ENCODE results near the gene PPP1R12C. TPM values are rescaled to one million over a fixed set of nuclear protein-coding genes. Genes with fewer than 3 reads are reported as not detected.

Gene PPP1R12C
- total RNA-seq, 2 donors from 2014 or later: 98.2 to 107 TPM

DNA sequence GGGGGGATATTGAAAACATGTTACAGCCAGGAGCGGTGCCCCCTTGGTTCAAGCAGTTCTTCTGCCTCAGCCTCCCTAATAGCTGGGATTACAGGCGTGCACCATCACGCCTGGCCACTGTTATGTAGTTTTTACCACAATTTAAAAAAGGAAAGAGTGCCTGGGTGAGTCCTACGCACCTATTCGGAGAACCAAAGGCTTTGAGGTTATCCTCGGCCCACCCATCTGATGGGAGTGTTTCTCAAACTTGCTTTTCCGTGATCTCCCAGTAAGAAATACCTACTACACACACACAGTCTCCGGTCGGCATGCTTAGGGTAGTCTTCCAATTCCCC lies 75.1 kb downstream of the PPP1R12C start:
- Histone ChIP-seq H3K4me3 (ENCODE audit: low read length) (no peak overlapping the region), H3K27ac (ENCODE audit: low read depth, low read length) (no peak overlapping the region), H3K9me3 (ENCODE audit: control insufficient read depth, low read length) (no peaks in the 10 kb centered on the region), H3K36me3 (ENCODE audit: control insufficient read depth, insufficient read depth, low read length) (peaks cover 76% of the 10 kb centered on the region), H3K9ac (ENCODE audit: extremely low read depth, low read length, poor library complexity, severe bottlenecking) (no peak overlapping the region), H3K27me3 (ENCODE audit: control insufficient read depth, insufficient read depth, low read length, poor library complexity, severe bottlenecking) (no peaks in the 10 kb centered on the region), H3K4me1 (ENCODE audit: control insufficient read depth, insufficient read depth, low read length) (no peaks in the 10 kb centered on the region)
- H3K9me3 Mint-ChIP-seq: no peaks in the 10 kb centered on the region
- WGBS, 2 experiments (ENCODE audit: insufficient coverage in 1 of 2, insufficient read length in 1 of 2): 92 to 96% methylated on average over 7 to 9 of the region's 9 CpGs
- H3K27me3 Mint-ChIP-seq (ENCODE audit: insufficient read depth): no peaks in the 10 kb centered on the region
- DNase-seq: no peak
- peaks cover 55% of the 10 kb centered on the region for H3K36me3 Mint-ChIP-seq (ENCODE audit: low read depth)
- TF ChIP-seq, protein P1, sequence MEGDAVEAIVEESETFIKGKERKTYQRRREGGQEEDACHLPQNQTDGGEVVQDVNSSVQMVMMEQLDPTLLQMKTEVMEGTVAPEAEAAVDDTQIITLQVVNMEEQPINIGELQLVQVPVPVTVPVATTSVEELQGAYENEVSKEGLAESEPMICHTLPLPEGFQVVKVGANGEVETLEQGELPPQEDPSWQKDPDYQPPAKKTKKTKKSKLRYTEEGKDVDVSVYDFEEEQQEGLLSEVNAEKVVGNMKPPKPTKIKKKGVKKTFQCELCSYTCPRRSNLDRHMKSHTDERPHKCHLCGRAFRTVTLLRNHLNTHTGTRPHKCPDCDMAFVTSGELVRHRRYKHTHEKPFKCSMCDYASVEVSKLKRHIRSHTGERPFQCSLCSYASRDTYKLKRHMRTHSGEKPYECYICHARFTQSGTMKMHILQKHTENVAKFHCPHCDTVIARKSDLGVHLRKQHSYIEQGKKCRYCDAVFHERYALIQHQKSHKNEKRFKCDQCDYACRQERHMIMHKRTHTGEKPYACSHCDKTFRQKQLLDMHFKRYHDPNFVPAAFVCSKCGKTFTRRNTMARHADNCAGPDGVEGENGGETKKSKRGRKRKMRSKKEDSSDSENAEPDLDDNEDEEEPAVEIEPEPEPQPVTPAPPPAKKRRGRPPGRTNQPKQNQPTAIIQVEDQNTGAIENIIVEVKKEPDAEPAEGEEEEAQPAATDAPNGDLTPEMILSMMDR (conservative IDR thresholded peaks at IDR 0.05): no peak
- H3K27ac Mint-ChIP-seq: no peak overlapping the region
- H3K4me3 Mint-ChIP-seq: no peak overlapping the region
- no peaks in the 10 kb centered on the region for H3K4me1 Mint-ChIP-seq

DNA sequence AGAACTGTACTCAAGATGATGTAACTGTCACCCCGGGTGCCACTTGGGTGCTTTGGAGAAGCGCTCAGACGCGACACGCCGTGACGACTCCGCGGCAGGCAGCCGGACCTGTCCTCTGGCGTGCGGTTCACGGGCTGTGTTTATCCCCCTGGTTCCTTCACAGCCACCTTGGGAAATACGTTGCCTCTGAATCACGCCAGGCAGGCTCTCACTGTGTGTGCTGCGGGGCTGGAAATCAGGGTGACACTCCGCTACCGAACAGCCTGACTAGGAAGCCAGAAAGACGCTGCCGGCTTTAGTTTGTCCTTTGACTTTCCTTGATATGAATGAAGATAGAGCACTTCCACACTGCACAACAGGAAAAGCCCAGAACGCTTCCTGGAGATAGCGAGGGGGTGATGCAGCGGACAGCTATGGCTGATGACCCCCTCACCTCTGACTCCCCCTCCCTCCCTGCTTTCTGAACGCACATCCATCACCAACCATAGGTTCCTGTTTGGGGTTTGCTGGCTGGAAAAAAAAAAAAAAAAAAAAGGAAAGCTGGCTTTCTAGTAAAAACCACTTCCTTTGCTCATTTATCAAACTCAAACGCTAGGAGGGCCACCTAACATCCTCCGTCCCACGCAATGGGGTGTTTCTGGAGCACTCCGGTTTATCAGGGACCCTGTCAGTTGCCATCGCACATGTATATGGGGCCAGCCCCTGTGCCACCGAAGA lies 75.7 kb downstream of the PPP1R12C start:
- peak overlapping the region; percentile 44 for H3K27ac Mint-ChIP-seq

DNA sequence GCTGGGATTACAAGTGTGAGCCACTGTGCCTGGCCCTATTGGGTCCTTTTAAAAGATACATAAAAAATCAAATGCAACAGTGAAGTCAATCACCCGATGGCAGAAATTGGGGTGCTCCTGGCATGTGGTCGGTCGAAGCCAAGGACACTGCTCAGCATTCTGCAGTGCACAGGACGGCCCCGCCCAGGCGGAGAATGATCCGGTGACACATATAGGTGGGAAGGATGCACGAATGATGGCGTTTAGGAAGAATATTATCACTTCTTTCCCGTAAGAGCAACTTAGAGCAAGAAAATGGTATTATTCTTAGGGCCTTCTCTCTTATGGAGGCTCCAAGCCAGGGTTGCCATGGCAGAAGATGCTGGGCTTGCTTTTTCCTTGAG lies 76.2 kb downstream of the PPP1R12C start:
- Mint-ChIP-seq H3K27me3 (ENCODE audit: insufficient read depth) (no peaks in the 10 kb centered on the region), H3K27ac (no peak overlapping the region), H3K4me1 (no peaks in the 10 kb centered on the region), H3K9me3 (no peaks in the 10 kb centered on the region), H3K36me3 (ENCODE audit: low read depth) (peaks cover 47% of the 10 kb centered on the region), H3K4me3 (no peak overlapping the region)
- Histone ChIP-seq H3K27me3 (ENCODE audit: control insufficient read depth, insufficient read depth, low read length, poor library complexity, severe bottlenecking) (no peaks in the 10 kb centered on the region), H3K36me3 (ENCODE audit: control insufficient read depth, insufficient read depth, low read length) (peaks cover 65% of the 10 kb centered on the region), H3K27ac (ENCODE audit: low read depth, low read length) (no peak overlapping the region), H3K9me3 (ENCODE audit: control insufficient read depth, low read length) (no peaks in the 10 kb centered on the region), H3K4me3 (ENCODE audit: low read length) (no peak overlapping the region), H3K9ac (ENCODE audit: extremely low read depth, low read length, poor library complexity, severe bottlenecking) (no peak overlapping the region), H3K4me1 (ENCODE audit: control insufficient read depth, insufficient read depth, low read length) (no peaks in the 10 kb centered on the region)
- WGBS, 2 experiments (ENCODE audit: insufficient coverage in 1 of 2, insufficient read length in 1 of 2): 97 to 98% methylated on average over 7 to 10 of the region's 10 CpGs
- DNase-seq: no peak
- TF ChIP-seq, protein P1 (conservative IDR thresholded peaks at IDR 0.05): no peak

More for the DNA sequence above, 75.7 kb downstream of the PPP1R12C start:
- H3K4me1 ChIP-seq (ENCODE audit: control insufficient read depth, insufficient read depth, low read length): no peaks in the 10 kb centered on the region
- whole genome bisulfite sequencing, 2 experiments (ENCODE audit: insufficient coverage in 1 of 2, insufficient read length in 1 of 2): 94 to 95% methylated on average over 19 to 29 of the region's 30 CpGs
- H3K4me1 Mint-ChIP-seq: no peaks in the 10 kb centered on the region
- peaks cover 51% of the 10 kb centered on the region for H3K36me3 Mint-ChIP-seq (ENCODE audit: low read depth)
- H3K4me3 Mint-ChIP-seq: no peak overlapping the region
- TF ChIP-seq, protein P1 (conservative IDR thresholded peaks at IDR 0.05): no peak
- H3K27ac ChIP-seq (ENCODE audit: low read depth, low read length): no peak overlapping the region
- no peak overlapping the region for H3K9ac ChIP-seq (ENCODE audit: extremely low read depth, low read length, poor library complexity, severe bottlenecking)
- peaks cover 70% of the 10 kb centered on the region for H3K36me3 ChIP-seq (ENCODE audit: control insufficient read depth, insufficient read depth, low read length)
- no peaks in the 10 kb centered on the region for H3K9me3 Mint-ChIP-seq
- DNase-seq: no peak
- no peaks in the 10 kb centered on the region for H3K27me3 Mint-ChIP-seq (ENCODE audit: insufficient read depth)
- H3K9me3 ChIP-seq (ENCODE audit: control insufficient read depth, low read length): no peaks in the 10 kb centered on the region
- H3K4me3 ChIP-seq (ENCODE audit: low read length): no peak overlapping the region
- no peaks in the 10 kb centered on the region for H3K27me3 ChIP-seq (ENCODE audit: control insufficient read depth, insufficient read depth, low read length, poor library complexity, severe bottlenecking)

Small RNA genes lying within 50 kb of the gene (microRNA-seq; reads per million reads assigned to microRNA genes)
- not detected for gene MIR7975 (ENCODE audit: borderline microRNAs expressed)

Other genes starting within 250 kb of the PPP1R12C start
- not detected for gene FCAR, start 243.4 kb downstream of the PPP1R12C start, total RNA-seq
- 10 to 100 TPM; 24.4 to 34.5 TPM for gene NCR1, start 211.5 kb downstream of the PPP1R12C start, total RNA-seq
- gene NLRP7, start 170.1 kb downstream of the PPP1R12C start, total RNA-seq: 1 to 10 TPM in 1 of 2 donors, under 1 TPM in 1; 0.93 to 1.0 TPM
- 100 to 1,000 TPM in 1 of 2 donors, 10 to 100 TPM in 1; 11.4 to 130 TPM for gene NLRP2, start 151.3 kb downstream of the PPP1R12C start, total RNA-seq
- gene GP6, start 79.4 kb downstream of the PPP1R12C start, total RNA-seq: under 1 TPM in 1 of 2 donors, not detected in 1; 0.22 TPM
- gene RDH13, start 54.5 kb downstream of the PPP1R12C start, total RNA-seq: 10 to 100 TPM; 20.6 to 39.0 TPM
- gene EPS8L1, start 41.8 kb downstream of the PPP1R12C start, total RNA-seq: 10 to 100 TPM; 29.4 to 52.8 TPM
- 10 to 100 TPM; 22.9 to 66.7 TPM for gene TNNT1, start 31.6 kb upstream of the PPP1R12C start, total RNA-seq
- gene TNNI3, start 40.1 kb upstream of the PPP1R12C start, total RNA-seq: 10 to 100 TPM in 1 of 2 donors, 1 to 10 TPM in 1; 9.8 to 14.2 TPM
- 1 to 10 TPM; 5.9 to 9.5 TPM for gene DNAAF3, start 49.0 kb upstream of the PPP1R12C start, total RNA-seq
- gene SYT5, start 62.7 kb upstream of the PPP1R12C start, total RNA-seq: not detected
- not detected for gene PTPRH, start 91.9 kb upstream of the PPP1R12C start, total RNA-seq
- 1 to 10 TPM; 2.9 to 5.9 TPM for gene TMEM86B, start 111.1 kb upstream of the PPP1R12C start, total RNA-seq
- 10 to 100 TPM; 74.8 to 79.9 TPM for gene PPP6R1, start 141.4 kb upstream of the PPP1R12C start, total RNA-seq
- gene HSPBP1, start 162.5 kb upstream of the PPP1R12C start, total RNA-seq: 10 to 100 TPM; 43.7 to 48.5 TPM
- 10 to 100 TPM; 75.9 to 91.4 TPM for gene BRSK1, start 166.4 kb upstream of the PPP1R12C start, total RNA-seq
- under 1 TPM; 0.73 to 0.95 TPM for gene TMEM150B, start 207.7 kb upstream of the PPP1R12C start, total RNA-seq
- gene KMT5C, start 222.2 kb upstream of the PPP1R12C start, total RNA-seq: 10 to 100 TPM; 73.1 to 80.6 TPM
- under 1 TPM; 0.75 to 0.84 TPM for gene COX6B2, start 237.1 kb upstream of the PPP1R12C start, total RNA-seq
- under 1 TPM; 0.09 to 0.11 TPM for gene GARIN5B, start 245.6 kb upstream of the PPP1R12C start, total RNA-seq

Measured in endodermal cell (in vitro differentiated cells).